ENCODE data around the gene DLGAP1. TPM values are rescaled to one million over a fixed set of nuclear protein-coding genes. Genes with fewer than 3 reads are reported as not detected.

DLGAP1 gene
- total and polyA plus RNA-seq, 2 of the 13 experiments (the other 11 are each of a cell fraction or from before 2014, with no cell fraction given) = 0.01 TPM; not detected in 1

DNA sequence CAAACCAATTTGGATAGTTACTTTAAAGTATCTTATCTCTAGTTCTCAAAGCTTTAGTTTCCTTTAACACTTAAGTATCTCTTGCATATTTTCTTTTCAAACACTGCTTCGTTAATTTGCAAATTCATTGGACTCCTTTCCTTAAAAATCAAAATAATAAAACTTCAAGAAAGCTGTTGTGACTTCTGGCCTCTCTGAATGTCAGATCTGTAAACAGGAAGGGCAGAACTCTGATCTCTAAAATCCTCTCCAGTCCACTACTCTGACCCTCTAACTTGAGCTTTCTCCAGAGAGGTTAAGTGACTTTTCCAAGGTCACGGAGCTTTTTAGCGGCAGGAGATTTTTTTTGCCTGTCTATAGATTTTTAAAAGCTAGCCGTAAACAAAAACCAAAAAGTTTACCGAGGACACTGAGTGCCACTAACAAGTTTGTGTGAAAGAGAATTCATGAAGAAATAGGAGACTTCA is 849.6 kb downstream of the DLGAP1 start (continued):
- TF ChIP-seq HNF4G (IDR thresholded peaks at IDR 0.05; ENCODE audit: borderline replicate concordance, low read depth, low read length) (no peak), HNF4G (CRISPR knock-in tag; IDR thresholded peaks at IDR 0.05; ENCODE audit: borderline replicate concordance, low read depth) (no peak), RCOR2 (CRISPR knock-in tag; IDR thresholded peaks at IDR 0.05) (peak; percentile 60; the same call in 1 of the 2 replicates), NFKBIZ (CRISPR knock-in tag; IDR thresholded peaks at IDR 0.05) (peak; percentile 37; the same call in 1 of the 2 replicates), PHF21A (CRISPR knock-in tag; IDR thresholded peaks at IDR 0.05) (no peak), HNF4A (CRISPR knock-in tag; IDR thresholded peaks at IDR 0.05) (0 out of 2 replicates have a peak, but pooled peaks have one; percentile 16), SNRNP70 (IDR thresholded peaks at IDR 0.05; ENCODE audit: low read depth, low read length) (no peak), SIX4 (CRISPR knock-in tag; IDR thresholded peaks at IDR 0.05) (no peak), KLF11 (CRISPR knock-in tag; IDR thresholded peaks at IDR 0.05) (no peak), HHEX (CRISPR knock-in tag; IDR thresholded peaks at IDR 0.05) (no peak)

DNA sequence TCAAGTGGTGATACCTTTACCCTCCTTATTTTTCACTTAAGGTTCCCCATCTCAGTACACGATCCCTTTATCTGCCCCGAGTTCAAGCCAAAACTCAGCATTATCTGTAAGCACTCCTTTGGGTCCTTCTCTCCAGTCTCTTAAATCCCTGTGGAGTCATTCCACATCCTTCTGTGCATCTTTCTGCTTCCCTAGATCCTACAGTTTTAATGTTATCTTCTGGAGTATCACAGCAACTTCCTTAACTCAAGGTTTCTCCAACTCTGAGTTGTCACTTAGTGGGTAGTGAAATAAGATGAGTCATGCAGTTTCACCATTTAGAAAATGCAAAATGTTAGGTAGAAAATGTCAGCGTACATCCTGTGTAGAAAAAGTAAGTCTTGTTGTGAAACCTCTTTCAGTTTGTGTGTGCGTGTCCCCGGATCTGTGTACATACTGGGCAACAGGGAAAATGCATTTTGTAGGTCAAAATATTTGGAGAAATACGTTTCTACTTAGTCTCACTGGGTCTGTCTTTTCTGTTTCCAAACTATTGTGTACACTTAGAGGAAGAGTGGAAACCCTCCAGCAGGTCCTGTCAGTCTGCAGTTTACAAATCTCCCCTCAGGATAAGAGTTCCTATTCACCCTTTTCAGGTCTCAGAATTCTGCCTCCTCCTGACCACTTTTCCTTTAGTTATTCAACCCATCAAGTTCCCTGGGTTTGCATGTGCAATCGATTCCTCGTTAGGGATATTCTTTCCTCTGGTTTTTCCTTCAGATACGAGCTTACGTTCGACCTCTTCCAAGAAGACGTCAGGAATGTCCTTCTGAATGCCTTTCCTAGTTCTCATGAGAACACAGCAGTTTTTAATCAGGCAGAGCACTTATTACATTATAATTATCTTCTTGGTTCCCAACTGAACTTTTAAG is 850.4 kb downstream of the DLGAP1 start:
- ChIA-PET POLR2A (interaction anchor here (0.5 to 11.2 kb wide), 20 partner anchors 9 to 157 kb away, joined by 3 to 271 read pairs (median 6); partner anchors contain the start of gene TGIF1), CTCF (ENCODE audit: low intra/inter-chr PET ratio, low total read pairs) (no interaction called here)
- Histone ChIP-seq H4K20me1 (ENCODE audit: insufficient read depth, low read length) (no peaks in the 10 kb centered on the region), H3K36me3 (replicated peaks in 1 of 2; ENCODE audit: control insufficient read depth in 1 of 2, insufficient read depth in 2 of 2, low read length in 2 of 2) (no peaks in the 10 kb centered on the region), H3K4me1 (ENCODE audit: insufficient read depth, low read length) (peaks cover 75% of the 10 kb centered on the region), H3K27ac (ENCODE audit: extremely low read length, insufficient read depth, low read length) (peak overlapping the region; percentile 93), H3K27me3 (ENCODE audit: control insufficient read depth in 1 of 2, insufficient read depth in 2 of 2, low read length in 2 of 2) (no peaks in the 10 kb centered on the region), H3K9ac (ENCODE audit: insufficient read depth, low read depth, low read length) (peak overlapping the region; percentile 74), H3K9me3 (ENCODE audit: low read length) (no peaks in the 10 kb centered on the region), H3K79me2 (ENCODE audit: insufficient read depth, low read length) (peaks cover 2% of the 10 kb centered on the region), H3K4me2 (ENCODE audit: low read depth, low read length) (peak overlapping the region; percentile 78), H3K4me3 (replicated peaks in 1 of 3; ENCODE audit: insufficient read depth in 1 of 3, low read depth in 2 of 3, low read length in 3 of 3) (peak overlapping the region; percentile 42 to 45 (median 45); a peak in 5 of 6 replicates), H2AFZ (ENCODE audit: low read length) (no peak overlapping the region)
- in situ Hi-C loops (cut with HindIII; ENCODE audit: extremely low pct_ligation_motif_present, low pct_unique_long_range_greater_than_20kb) = loop anchor here (25.0 kb wide), 1 partner anchor 567 kb away; no protein-coding TSS in a partner anchor
- no TSS peak for BruUV-seq (replicated peaks)
- 19% methylated on average over 12 of the region's 12 CpGs for WGBS (ENCODE audit: low lambda C conversion rate)
- DNase-seq (ENCODE audit: low spot score) (peak; percentile 93), ATAC-seq (peak; percentile 78), FAIRE-seq (peak; percentile 67)
- intact Hi-C loops (cut with micrococcal nuclease; ENCODE audit: unreplicated experiment) = loop anchor here (1.0 kb wide), 1 partner anchor 14 kb away; no protein-coding TSS in a partner anchor
- TF ChIP-seq KAT8 (CRISPR knock-in tag; IDR thresholded peaks at IDR 0.05) (peak; percentile 59), TEAD3 (CRISPR knock-in tag; optimal IDR thresholded peaks at IDR 0.05; ENCODE audit: borderline replicate concordance) (peak; percentile 67), KLF13 (CRISPR knock-in tag; IDR thresholded peaks at IDR 0.05) (no peak), ZNF792 (CRISPR knock-in tag; IDR thresholded peaks at IDR 0.05) (peak; percentile 73; the same call in 1 of the 2 replicates), DNMT3B (CRISPR knock-in tag; conservative IDR thresholded peaks at IDR 0.05) (0 out of 2 replicates have a peak, but pooled peaks have one; percentile 64), POGZ (CRISPR knock-in tag; IDR thresholded peaks at IDR 0.05) (peak; percentile 23; the same call in 1 of the 2 replicates), ZNF124 (CRISPR knock-in tag; IDR thresholded peaks at IDR 0.05) (no peak), GZF1 (CRISPR knock-in tag; IDR thresholded peaks at IDR 0.05) (peak; percentile 99), PAF1 (CRISPR knock-in tag; IDR thresholded peaks at IDR 0.05) (no peak)
- TF ChIP-seq, protein P1, sequence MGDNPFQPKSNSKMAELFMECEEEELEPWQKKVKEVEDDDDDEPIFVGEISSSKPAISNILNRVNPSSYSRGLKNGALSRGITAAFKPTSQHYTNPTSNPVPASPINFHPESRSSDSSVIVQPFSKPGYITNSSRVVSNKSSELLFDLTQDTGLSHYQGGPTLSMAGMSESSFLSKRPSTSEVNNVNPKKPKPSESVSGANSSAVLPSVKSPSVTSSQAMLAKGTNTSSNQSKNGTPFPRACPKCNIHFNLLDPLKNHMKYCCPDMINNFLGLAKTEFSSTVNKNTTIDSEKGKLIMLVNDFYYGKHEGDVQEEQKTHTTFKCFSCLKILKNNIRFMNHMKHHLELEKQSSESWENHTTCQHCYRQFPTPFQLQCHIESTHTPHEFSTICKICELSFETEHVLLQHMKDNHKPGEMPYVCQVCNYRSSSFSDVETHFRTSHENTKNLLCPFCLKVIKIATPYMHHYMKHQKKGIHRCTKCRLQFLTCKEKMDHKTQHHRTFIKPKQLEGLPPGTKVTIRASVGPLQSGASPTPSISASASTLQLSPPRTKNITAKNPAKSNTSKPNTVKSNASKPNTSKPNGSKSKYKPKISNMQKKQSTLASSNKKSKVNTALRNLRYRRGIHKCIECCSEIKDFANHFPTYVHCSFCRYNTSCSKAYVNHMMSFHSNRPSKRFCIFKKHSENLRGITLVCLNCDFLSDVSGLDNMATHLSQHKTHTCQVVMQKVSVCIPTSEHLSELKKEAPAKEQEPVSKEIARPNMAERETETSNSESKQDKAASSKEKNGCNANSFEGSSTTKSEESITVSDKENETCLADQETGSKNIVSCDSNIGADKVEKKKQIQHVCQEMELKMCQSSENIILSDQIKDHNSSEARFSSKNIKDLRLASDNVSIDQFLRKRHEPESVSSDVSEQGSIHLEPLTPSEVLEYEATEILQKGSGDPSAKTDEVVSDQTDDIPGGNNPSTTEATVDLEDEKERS (CRISPR knock-in tag; IDR thresholded peaks at IDR 0.05) = peak; percentile 70; the same call in 1 of the 2 replicates
- TF ChIP-seq, protein P2, sequence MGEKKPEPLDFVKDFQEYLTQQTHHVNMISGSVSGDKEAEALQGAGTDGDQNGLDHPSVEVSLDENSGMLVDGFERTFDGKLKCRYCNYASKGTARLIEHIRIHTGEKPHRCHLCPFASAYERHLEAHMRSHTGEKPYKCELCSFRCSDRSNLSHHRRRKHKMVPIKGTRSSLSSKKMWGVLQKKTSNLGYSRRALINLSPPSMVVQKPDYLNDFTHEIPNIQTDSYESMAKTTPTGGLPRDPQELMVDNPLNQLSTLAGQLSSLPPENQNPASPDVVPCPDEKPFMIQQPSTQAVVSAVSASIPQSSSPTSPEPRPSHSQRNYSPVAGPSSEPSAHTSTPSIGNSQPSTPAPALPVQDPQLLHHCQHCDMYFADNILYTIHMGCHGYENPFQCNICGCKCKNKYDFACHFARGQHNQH (CRISPR knock-in tag; IDR thresholded peaks at IDR 0.05) = 0 out of 2 replicates have a peak, but pooled peaks have one; percentile 21

Measured in HepG2 (cell line).